PFSK-1 (cell line): ENCODE measurements around the gene GLYAT.

ENCODE experiments used
- POLR2AphosphoS5 ChIP-seq: IDR thresholded peaks from 2 replicates; pipeline ENCODE4 v1.6.1; 2012; ENCODE audit warnings: low read depth, mild to moderate bottlenecking, control low read depth, low read length, moderate library complexity
- TAF1 ChIP-seq: IDR thresholded peaks from 2 replicates; pipeline ENCODE4 v1.6.1; 2012; ENCODE audit warnings: low read length, control low read depth, borderline replicate concordance; ENCODE audit not compliant: insufficient read depth

DNA sequence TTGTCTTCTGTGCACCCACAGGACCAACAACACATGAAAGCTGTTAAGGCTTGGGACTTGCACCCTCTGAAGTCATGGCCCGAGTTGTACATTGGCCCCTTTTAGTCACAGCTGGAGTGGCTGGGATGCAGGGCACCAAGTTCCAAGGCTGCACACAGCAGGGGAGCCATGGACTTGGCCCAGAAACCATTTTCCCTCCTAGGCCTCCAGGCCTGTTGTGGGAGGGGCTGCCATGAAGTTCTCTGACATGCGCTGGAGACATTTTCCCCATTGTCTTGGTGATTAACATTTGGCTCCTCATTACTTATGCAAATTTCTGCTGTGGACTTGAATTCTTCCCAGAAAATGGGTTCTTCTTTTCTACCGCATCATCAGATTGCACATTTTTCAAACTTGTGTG, 48.8 kb upstream of the GLYAT start:
- TF ChIP-seq POLR2AphosphoS5 (no peak), TAF1 (no peak)
